Neural cell (in vitro differentiated cells): ENCODE measurements around the gene CATSPERE. TPM values are rescaled to one million over a fixed set of nuclear protein-coding genes. Genes with fewer than 3 reads are reported as not detected.
"Not testable (repeated sequence)": the region's sequence is repeated elsewhere in the genome, so short reads cannot be mapped to it uniquely, and the experiment has no call there.

Source experiments
- H2AFZ ChIP-seq: fragments of 200-600, 300-800 bp; sonication (generic), shearing (Covaris generic); 2 replicates; pipeline ENCODE4 v1.6.0; 2014; ENCODE audit warnings: low read depth, mild to moderate bottlenecking, antibody characterized with exemption, low read length, moderate library complexity
- H3F3A ChIP-seq: fragments of 200-600 bp; shearing (Covaris generic); 2 replicates; pipeline ENCODE4 v1.6.1; 2016; ENCODE audit warnings: mild to moderate bottlenecking, moderate library complexity, mixed read lengths, antibody characterized with exemption, low read length; ENCODE audit not compliant: insufficient read depth, poor library complexity, severe bottlenecking
- H3K27ac ChIP-seq: fragments of 200-600, 300-800 bp; sonication (generic), shearing (Covaris generic); 2 replicates; pipeline ENCODE4 v1.5.1; 2014; ENCODE audit warnings: mild to moderate bottlenecking, low read length, moderate library complexity
- H3K27me3 ChIP-seq: fragments of 300-800, 200-600 bp; sonication (generic), shearing (Covaris generic); 2 replicates; pipeline ENCODE4 v1.6.0; 2014; ENCODE audit warnings: mild to moderate bottlenecking, low read depth, low read length, moderate library complexity; ENCODE audit not compliant: insufficient read depth
- H3K36me3 ChIP-seq: fragments of 300-800, 200-600 bp; sonication (generic), shearing (Covaris generic); 2 replicates; pipeline ENCODE4 v1.5.1; 2014; ENCODE audit warnings: mild to moderate bottlenecking, antibody characterized with exemption, low read length, moderate library complexity; ENCODE audit not compliant: insufficient read depth
- H3K4me2 ChIP-seq: fragments of 300-800, 200-600 bp; sonication (generic), shearing (Covaris generic); 2 replicates; pipeline ENCODE4 v1.6.0; 2014; ENCODE audit warnings: mild to moderate bottlenecking, low read length
- H3K4me3 ChIP-seq: fragments of 300-800, 200-600 bp; sonication (generic), shearing (Covaris generic); 2 replicates; pipeline ENCODE4 v1.5.1; 2014; ENCODE audit warnings: mild to moderate bottlenecking, low read length, moderate library complexity
- H3K79me2 ChIP-seq: fragments of 200-600 bp; shearing (Covaris generic); replicated peaks from 2 replicates; pipeline ENCODE4 v1.6.0; 2014; ENCODE audit warnings: mild to moderate bottlenecking, low read length, moderate library complexity; ENCODE audit not compliant: insufficient read depth
- H3K9ac ChIP-seq: fragments of 300-800, 200-600 bp; sonication (generic), shearing (Covaris generic); 2 replicates; pipeline ENCODE4 v1.6.1; 2016; ENCODE audit warnings: mild to moderate bottlenecking, low read length, mixed read lengths
- H3K9me2 ChIP-seq: fragments of 200-600 bp; shearing (Covaris generic); 2 replicates; pipeline ENCODE4 v1.6.1; 2016; ENCODE audit warnings: mild to moderate bottlenecking, low read length, mixed read lengths; ENCODE audit not compliant: insufficient read depth
- H3K9me3 ChIP-seq: fragments of 200-600, 300-800 bp; sonication (generic), shearing (Covaris generic); 2 replicates; pipeline ENCODE4 v1.6.1; 2016; ENCODE audit warnings: mild to moderate bottlenecking, mixed run types, low read length, moderate library complexity, mixed read lengths
- H4K20me1 ChIP-seq: fragments of 200-600 bp; shearing (Covaris generic); 2 replicates; pipeline ENCODE4 v1.6.1; 2016; ENCODE audit warnings: mild to moderate bottlenecking, mixed run types; ENCODE audit not compliant: insufficient read depth
- EP300 ChIP-seq: fragments of 450-650 bp; conservative IDR thresholded peaks from 2 replicates; pipeline ENCODE4 v1.6.1; 2014; ENCODE audit warnings: antibody characterized with exemption, mild to moderate bottlenecking, moderate library complexity; ENCODE audit not compliant: poor library complexity, severe bottlenecking
- EZH2 ChIP-seq: fragments of 200-600, 300-800 bp; shearing (Covaris generic), sonication (generic); IDR thresholded peaks from 2 replicates; pipeline ENCODE4 v1.6.1; 2014; ENCODE audit warnings: antibody characterized with exemption, low read length, borderline replicate concordance, mild to moderate bottlenecking; ENCODE audit not compliant: insufficient read depth, poor library complexity, severe bottlenecking
- POLR2AphosphoS5 ChIP-seq: IDR thresholded peaks from 2 replicates; pipeline ENCODE4 v1.6.1; 2012
- RAD21 ChIP-seq: fragments of 450-650 bp; conservative IDR thresholded peaks from 2 replicates; pipeline ENCODE4 v1.6.1; 2014; ENCODE audit warnings: antibody characterized with exemption, mild to moderate bottlenecking, moderate library complexity
- SMC3 ChIP-seq: fragments of 450-650 bp; conservative IDR thresholded peaks from 2 replicates; pipeline ENCODE4 v1.6.1; 2014; ENCODE audit warnings: antibody characterized with exemption, mild to moderate bottlenecking, moderate library complexity; ENCODE audit not compliant: poor library complexity
- polyA plus RNA-seq: library from polyadenylated mRNA; depleted of rRNA; stranded (reverse); fragments of >200 nt; gene quantifications from 2 replicates; pipeline ENCODE4 v1.2.3, GENCODE V29; 2014
- TF ChIP-seq, protein P1 (sequence below): fragments of 450-650 bp; IDR thresholded peaks from 2 replicates; pipeline ENCODE4 v1.5.1; 2014; ENCODE audit warnings: antibody characterized with exemption, mild to moderate bottlenecking, moderate library complexity; ENCODE audit not compliant: poor library complexity, severe bottlenecking
- TF ChIP-seq, protein P2 (sequence below): IDR thresholded peaks from 2 replicates; pipeline ENCODE4 v1.6.1; 2012; ENCODE audit warnings: borderline replicate concordance

CATSPERE gene
- polyA plus RNA-seq, 1 donor from 2014 or later = 5.6 TPM

DNA sequence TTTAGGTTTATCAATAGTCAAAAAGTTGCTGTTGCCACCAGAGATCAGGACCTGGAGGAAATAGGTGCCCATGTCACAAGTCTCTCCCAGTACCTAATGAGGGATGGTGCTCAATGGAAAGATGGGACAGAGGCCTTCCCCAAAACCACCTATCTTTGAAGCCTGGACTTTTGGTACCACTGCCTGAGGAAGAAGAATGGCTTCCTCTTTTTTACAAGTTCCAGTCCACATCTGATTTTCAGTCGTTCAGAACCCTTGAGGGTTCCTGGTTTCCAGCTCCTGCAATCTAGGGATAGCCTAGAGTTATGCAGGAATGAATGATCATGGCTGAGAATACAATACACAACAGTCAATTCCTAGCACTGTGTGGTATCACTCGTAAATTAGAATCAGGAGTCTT lies 5.7 kb downstream of the CATSPERE start:
- H3K4me2 ChIP-seq = no peak overlapping the region
- no peaks in the 10 kb centered on the region for H3K27me3 ChIP-seq
- no peak overlapping the region for H2AFZ ChIP-seq
- no peak overlapping the region for H3K27ac ChIP-seq
- no peak overlapping the region for H3K4me3 ChIP-seq
- no peaks in the 10 kb centered on the region for H3K36me3 ChIP-seq
- H3K9ac ChIP-seq = no peak overlapping the region
- H3K9me2 ChIP-seq = no peaks in the 10 kb centered on the region
- H3F3A ChIP-seq = no peaks in the 10 kb centered on the region
- TF ChIP-seq EP300 = no peak
- TF ChIP-seq, protein P1, sequence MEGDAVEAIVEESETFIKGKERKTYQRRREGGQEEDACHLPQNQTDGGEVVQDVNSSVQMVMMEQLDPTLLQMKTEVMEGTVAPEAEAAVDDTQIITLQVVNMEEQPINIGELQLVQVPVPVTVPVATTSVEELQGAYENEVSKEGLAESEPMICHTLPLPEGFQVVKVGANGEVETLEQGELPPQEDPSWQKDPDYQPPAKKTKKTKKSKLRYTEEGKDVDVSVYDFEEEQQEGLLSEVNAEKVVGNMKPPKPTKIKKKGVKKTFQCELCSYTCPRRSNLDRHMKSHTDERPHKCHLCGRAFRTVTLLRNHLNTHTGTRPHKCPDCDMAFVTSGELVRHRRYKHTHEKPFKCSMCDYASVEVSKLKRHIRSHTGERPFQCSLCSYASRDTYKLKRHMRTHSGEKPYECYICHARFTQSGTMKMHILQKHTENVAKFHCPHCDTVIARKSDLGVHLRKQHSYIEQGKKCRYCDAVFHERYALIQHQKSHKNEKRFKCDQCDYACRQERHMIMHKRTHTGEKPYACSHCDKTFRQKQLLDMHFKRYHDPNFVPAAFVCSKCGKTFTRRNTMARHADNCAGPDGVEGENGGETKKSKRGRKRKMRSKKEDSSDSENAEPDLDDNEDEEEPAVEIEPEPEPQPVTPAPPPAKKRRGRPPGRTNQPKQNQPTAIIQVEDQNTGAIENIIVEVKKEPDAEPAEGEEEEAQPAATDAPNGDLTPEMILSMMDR = no peak
- TF ChIP-seq EZH2 = no peak
- TF ChIP-seq, protein P2, sequence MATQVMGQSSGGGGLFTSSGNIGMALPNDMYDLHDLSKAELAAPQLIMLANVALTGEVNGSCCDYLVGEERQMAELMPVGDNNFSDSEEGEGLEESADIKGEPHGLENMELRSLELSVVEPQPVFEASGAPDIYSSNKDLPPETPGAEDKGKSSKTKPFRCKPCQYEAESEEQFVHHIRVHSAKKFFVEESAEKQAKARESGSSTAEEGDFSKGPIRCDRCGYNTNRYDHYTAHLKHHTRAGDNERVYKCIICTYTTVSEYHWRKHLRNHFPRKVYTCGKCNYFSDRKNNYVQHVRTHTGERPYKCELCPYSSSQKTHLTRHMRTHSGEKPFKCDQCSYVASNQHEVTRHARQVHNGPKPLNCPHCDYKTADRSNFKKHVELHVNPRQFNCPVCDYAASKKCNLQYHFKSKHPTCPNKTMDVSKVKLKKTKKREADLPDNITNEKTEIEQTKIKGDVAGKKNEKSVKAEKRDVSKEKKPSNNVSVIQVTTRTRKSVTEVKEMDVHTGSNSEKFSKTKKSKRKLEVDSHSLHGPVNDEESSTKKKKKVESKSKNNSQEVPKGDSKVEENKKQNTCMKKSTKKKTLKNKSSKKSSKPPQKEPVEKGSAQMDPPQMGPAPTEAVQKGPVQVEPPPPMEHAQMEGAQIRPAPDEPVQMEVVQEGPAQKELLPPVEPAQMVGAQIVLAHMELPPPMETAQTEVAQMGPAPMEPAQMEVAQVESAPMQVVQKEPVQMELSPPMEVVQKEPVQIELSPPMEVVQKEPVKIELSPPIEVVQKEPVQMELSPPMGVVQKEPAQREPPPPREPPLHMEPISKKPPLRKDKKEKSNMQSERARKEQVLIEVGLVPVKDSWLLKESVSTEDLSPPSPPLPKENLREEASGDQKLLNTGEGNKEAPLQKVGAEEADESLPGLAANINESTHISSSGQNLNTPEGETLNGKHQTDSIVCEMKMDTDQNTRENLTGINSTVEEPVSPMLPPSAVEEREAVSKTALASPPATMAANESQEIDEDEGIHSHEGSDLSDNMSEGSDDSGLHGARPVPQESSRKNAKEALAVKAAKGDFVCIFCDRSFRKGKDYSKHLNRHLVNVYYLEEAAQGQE = no peak
- TF ChIP-seq RAD21 = no peak
- no peak for TF ChIP-seq POLR2AphosphoS5
- no peaks in the 10 kb centered on the region for H3K79me2 ChIP-seq
- H3K9me3 ChIP-seq = no peaks in the 10 kb centered on the region
- H4K20me1 ChIP-seq = no peaks in the 10 kb centered on the region

DNA sequence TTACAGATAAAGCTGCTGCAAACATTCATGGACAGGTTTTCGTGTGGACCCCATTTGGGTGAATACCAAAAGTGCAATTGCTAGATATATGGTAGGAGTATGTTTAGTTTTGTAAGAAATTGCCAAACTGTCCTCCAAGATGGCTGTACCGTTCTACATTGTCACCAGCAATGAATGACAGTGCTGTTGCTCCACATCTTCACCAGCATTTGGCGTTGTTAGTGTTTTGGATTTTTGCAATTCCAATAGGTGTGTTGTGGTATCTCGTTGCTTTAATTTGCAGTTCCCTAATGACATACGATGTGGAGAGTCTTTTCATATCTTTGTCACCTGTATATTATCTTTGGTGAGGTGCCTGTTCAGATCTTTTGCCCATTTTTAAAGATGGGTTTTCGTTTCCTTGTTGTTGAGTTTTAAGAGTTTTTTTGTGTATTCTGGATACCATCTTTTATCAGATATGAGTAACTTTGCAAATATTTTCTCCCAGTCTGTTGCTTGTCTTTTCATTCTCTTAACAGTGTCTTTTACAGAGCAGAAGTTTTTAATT lies 12.1 kb downstream of the CATSPERE start:
- Histone ChIP-seq H3K4me2 (no peak overlapping the region), H3K9me2 (no peaks in the 10 kb centered on the region), H2AFZ (no peak overlapping the region), H3K9ac (no peak overlapping the region), H3K9me3 (no peaks in the 10 kb centered on the region), H3K27ac (no peak overlapping the region), H3K79me2 (no peaks in the 10 kb centered on the region), H4K20me1 (no peaks in the 10 kb centered on the region), H3F3A (no peaks in the 10 kb centered on the region), H3K27me3 (no peaks in the 10 kb centered on the region), H3K36me3 (no peaks in the 10 kb centered on the region), H3K4me3 (no peak overlapping the region)
- TF ChIP-seq SMC3 = no peak

DNA sequence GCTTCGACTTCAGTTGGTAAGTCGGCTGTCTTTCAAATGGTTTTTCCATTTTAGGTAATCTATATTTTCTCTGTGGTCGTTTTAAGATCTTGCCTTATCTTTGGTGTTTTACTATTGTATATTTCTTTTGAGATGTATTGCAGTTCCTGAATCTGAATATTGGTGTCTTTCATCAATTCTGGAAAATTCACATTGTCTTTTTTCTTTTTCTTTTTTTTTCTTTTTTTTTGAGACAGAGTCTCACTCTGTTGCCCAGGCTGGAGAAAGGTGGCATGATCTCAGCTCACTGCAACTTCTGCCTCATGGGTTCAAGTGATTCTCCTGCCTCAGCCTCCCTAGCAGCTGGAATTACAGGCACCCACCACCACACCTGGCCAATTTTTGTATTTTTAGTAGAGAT lies 23.9 kb downstream of the CATSPERE start:
- not testable (repeated sequence) for H3K27ac ChIP-seq, H2AFZ ChIP-seq

More for the DNA sequence above, 23.9 kb downstream of the CATSPERE start:
- H3K9me3 ChIP-seq, H3K27me3 ChIP-seq, H3K36me3 ChIP-seq, H3F3A ChIP-seq, H3K4me2 ChIP-seq, H4K20me1 ChIP-seq, H3K79me2 ChIP-seq, H3K4me3 ChIP-seq, H3K9ac ChIP-seq, H3K9me2 ChIP-seq: not testable (repeated sequence)
